Activated naive CD8-positive, alpha-beta T cell treated with anti-CD3 and anti-CD28 coated beads, Interleukin-2, amount 50 U/mL, for 24 hours (primary cell): ENCODE data around the gene SNX6.
"Not testable (repeated sequence)": the region's sequence is repeated elsewhere in the genome, so short reads cannot be mapped to it uniquely, and the experiment has no call there.

ENCODE experiments used
- ATAC-seq: fragments of 150-1000 bp; cut with Tn5 transposase; one replicate; pipeline ENCODE4 v1.10.0; 2021
- DNase-seq: peaks from one replicate; pipeline ENCODE4 v3.0.0; 2021
- H3K27ac Mint-ChIP-seq: one replicate; pipeline ENCODE4 v1.8.0; 2021; ENCODE audit warnings: mild to moderate bottlenecking, mixed read lengths
- H3K27me3 Mint-ChIP-seq: one replicate; pipeline ENCODE4 v1.8.0; 2021; ENCODE audit warnings: mixed read lengths
- H3K36me3 Mint-ChIP-seq: one replicate; pipeline ENCODE4 v1.8.0; 2021; ENCODE audit warnings: low read depth, mixed read lengths
- H3K4me1 Mint-ChIP-seq: one replicate; pipeline ENCODE4 v1.8.0; 2021; ENCODE audit warnings: mixed read lengths
- H3K4me3 Mint-ChIP-seq: one replicate; pipeline ENCODE4 v1.8.0; 2021; ENCODE audit warnings: mild to moderate bottlenecking, moderate library complexity, mixed read lengths
- H3K9me3 Mint-ChIP-seq: one replicate; pipeline ENCODE4 v1.8.0; 2021; ENCODE audit warnings: mixed read lengths

Gene SNX6

DNA sequence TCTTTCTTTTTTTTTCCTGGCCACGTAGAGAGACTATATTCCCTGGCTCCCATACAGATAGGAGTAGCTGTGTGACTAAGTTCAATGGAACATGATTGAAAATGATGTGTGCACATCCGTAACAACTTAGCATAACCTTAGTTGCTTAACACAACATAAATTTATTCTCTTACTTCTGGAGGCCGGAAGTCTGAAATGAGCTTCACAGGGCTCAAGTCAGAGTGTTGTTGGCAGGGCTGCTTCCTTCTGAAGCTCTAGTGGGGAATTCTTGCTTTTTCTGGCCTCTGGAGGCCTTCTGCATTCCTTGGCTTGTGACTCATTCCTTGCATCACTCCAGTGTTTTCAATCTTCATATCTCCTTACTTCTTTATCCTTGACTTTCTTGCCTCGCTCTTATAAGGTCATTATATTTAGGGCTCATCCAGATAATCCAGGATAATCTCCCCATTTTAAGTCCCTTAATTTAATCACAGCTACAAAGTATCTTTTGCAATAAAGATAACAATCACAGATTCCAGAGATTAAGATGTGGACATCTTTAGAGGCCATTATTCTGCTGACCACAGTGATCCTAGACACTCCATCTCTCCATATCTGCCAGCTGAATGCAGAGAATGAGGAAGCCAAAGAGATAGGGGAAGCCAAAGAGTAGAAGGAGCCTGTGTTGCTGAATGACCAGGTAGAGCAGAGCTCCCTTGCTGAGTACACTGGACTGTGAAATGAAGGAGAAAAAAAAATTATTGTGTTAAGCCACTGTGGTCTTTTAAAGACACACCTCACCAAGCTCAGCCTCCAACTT lies 21.0 kb upstream of the SNX6 start:
- H3K36me3 Mint-ChIP-seq = no peaks in the 10 kb centered on the region
- no peak for ATAC-seq
- no peaks in the 10 kb centered on the region for H3K9me3 Mint-ChIP-seq
- H3K27me3 Mint-ChIP-seq = no peaks in the 10 kb centered on the region
- no peaks in the 10 kb centered on the region for H3K4me1 Mint-ChIP-seq
- H3K27ac Mint-ChIP-seq = no peak overlapping the region
- DNase-seq = no peak
- no peak overlapping the region for H3K4me3 Mint-ChIP-seq

DNA sequence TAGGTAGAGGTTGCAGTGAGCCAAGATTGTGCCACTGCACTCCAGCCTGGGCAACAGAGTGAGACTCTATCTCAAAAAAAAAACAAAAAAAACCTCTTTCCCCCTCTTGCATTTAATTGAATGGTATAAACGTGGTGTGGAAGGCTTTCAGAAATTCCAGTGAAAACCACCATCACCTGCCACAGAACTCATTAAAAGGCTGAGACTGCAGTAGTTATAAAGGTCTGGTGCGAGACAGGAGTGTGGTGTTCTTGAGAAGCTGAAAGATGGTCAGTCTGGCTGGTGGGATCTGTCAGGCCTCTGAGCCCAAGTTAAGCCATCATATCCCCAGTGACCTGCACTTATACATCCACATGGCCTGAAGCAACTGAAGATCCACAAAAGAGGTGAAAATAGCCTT lies 20.1 kb upstream of the SNX6 start:
- H3K36me3 Mint-ChIP-seq, H3K27me3 Mint-ChIP-seq, H3K4me3 Mint-ChIP-seq, H3K27ac Mint-ChIP-seq, ATAC-seq, DNase-seq, H3K9me3 Mint-ChIP-seq, H3K4me1 Mint-ChIP-seq: not testable (repeated sequence)

DNA sequence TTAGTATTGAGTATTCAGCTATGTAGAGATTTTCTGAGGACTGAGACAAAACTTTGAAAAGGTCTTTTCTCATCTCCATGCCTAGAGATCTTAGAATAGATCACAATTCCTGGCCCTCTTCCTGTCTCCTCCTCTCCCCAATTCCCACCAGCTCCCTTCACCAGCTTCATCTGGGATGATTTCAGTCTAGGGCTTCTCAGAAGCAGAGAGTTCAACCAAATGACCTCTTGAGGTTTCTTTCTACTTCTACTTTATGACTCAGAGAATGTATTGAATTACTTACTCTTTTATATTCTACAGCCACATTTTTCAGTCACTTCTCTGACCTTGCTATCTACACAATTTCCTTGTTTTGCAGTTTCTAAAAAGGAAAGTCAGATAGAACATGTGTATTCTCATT lies 19.4 kb upstream of the SNX6 start:
- Mint-ChIP-seq H3K27ac (no peak overlapping the region), H3K9me3 (no peaks in the 10 kb centered on the region), H3K4me1 (no peaks in the 10 kb centered on the region), H3K27me3 (no peaks in the 10 kb centered on the region), H3K4me3 (no peak overlapping the region), H3K36me3 (no peaks in the 10 kb centered on the region)
- no peak for ATAC-seq
- DNase-seq = no peak

DNA sequence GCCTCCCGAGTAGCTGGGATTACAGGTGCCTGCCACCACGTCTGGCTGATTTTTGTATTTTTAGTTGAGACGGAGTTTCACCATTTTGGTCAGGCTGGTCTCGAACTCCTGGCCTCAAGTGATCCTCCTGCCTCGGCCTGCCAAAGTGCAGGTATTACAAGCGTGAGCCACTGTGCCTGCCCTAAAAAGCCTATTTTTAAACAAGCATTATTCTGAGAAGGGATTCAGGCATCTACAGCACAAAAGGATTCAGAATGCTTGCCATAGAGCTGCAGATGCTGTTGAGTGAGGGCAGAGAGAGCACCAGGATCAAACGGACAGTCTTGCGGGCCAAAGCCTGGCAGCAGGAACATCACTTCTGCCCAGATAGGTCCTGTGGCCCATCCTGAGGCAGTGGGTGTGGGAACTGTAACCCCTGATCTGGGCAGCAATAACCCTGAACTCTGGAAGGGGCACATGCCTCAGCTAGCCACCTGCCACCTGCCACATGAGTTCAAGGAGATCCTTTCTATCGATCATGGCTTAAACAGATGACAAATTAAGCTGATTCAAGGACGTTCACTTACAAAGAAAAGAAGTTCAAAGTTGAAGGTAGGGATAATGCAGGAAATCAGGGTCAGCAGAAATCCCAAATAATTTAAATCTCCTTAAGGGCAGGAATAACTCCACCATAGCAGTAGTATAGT lies 16.8 kb upstream of the SNX6 start:
- H3K27ac Mint-ChIP-seq = no peak overlapping the region
- no peaks in the 10 kb centered on the region for H3K36me3 Mint-ChIP-seq
- no peaks in the 10 kb centered on the region for H3K27me3 Mint-ChIP-seq
- H3K9me3 Mint-ChIP-seq = no peaks in the 10 kb centered on the region
- no peaks in the 10 kb centered on the region for H3K4me1 Mint-ChIP-seq
- no peak for ATAC-seq
- DNase-seq = no peak
- no peak overlapping the region for H3K4me3 Mint-ChIP-seq

DNA sequence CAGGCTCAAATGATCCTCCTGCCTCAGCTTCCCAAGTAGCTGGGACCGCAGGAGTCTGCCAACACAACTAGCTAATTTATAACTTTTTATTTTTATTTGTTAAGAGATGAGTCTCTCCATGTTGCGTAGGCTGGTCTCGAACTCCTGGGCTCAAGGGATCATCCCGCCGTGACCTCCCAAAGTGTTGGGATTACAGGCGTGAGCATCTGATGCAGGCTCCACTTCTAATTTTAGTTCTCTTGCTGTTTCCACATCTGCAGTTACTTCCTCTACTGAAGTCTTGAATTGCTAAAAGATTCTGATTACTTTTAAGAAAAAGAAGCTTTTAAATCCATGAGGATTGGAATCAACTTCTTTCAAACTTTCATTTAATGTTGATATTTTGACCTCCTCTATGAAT lies 13.4 kb upstream of the SNX6 start:
- H3K27ac Mint-ChIP-seq = no peak overlapping the region

DNA sequence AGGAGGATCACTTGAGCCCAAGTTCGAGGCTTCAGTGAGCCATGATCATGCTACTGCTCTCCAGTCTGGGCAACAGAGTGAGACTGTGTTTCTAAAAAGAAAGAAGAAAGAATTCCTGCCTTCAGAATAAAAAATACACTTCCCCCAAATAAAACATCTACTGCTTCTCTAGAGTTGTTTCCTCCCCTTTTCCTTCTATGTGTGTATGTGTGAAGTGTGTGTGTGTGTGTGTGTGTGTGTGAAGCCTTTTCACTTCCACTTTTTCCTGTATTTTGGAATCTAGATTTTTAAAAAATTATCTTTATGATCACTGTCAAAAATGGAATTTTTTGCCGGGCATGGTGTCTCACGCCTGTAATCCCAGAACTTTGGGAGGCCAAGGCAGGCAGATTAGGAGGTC lies 12.6 kb upstream of the SNX6 start:
- Mint-ChIP-seq H3K4me3 (no peak overlapping the region), H3K27me3 (no peaks in the 10 kb centered on the region), H3K36me3 (no peaks in the 10 kb centered on the region), H3K9me3 (no peaks in the 10 kb centered on the region), H3K27ac (no peak overlapping the region), H3K4me1 (no peaks in the 10 kb centered on the region)
- DNase-seq = no peak
- ATAC-seq = no peak

More for the DNA sequence above, 13.4 kb upstream of the SNX6 start:
- no peaks in the 10 kb centered on the region for H3K36me3 Mint-ChIP-seq
- ATAC-seq (no peak), DNase-seq (no peak)
- H3K4me1 Mint-ChIP-seq = no peaks in the 10 kb centered on the region
- H3K27me3 Mint-ChIP-seq = no peaks in the 10 kb centered on the region
- no peak overlapping the region for H3K4me3 Mint-ChIP-seq
- H3K9me3 Mint-ChIP-seq = no peaks in the 10 kb centered on the region

DNA sequence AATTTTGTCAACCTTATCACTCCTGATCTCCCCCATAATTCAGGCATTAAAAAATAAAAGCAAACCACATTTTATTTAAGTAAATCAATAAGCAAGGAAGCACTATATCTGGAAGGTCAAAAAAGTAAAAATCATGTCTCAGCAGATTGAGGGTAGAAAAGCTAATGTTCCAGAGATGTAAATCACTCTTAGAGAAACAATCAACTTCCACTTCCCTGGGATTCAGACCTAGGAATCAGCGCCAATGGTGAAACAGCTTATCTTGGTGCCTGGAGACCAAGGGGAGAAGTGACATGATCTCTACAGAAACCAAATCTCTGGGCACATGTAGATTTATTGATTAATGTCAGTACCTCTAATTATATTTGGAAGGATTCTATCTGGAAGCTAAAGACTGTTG lies 10.9 kb upstream of the SNX6 start:
- Mint-ChIP-seq H3K36me3 (no peaks in the 10 kb centered on the region), H3K9me3 (no peaks in the 10 kb centered on the region), H3K27ac (no peak overlapping the region), H3K4me3 (no peak overlapping the region), H3K27me3 (no peaks in the 10 kb centered on the region), H3K4me1 (no peaks in the 10 kb centered on the region)
- ATAC-seq (no peak), DNase-seq (no peak)

- H3K9me3 Mint-ChIP-seq, H3K4me3 Mint-ChIP-seq, DNase-seq, ATAC-seq, H3K4me1 Mint-ChIP-seq, H3K36me3 Mint-ChIP-seq, H3K27me3 Mint-ChIP-seq, H3K27ac Mint-ChIP-seq: not testable (repeated sequence)
Observed at GRCh38 chr14:34634360-34634771, 4.4 kb upstream of the SNX6 start.

DNA sequence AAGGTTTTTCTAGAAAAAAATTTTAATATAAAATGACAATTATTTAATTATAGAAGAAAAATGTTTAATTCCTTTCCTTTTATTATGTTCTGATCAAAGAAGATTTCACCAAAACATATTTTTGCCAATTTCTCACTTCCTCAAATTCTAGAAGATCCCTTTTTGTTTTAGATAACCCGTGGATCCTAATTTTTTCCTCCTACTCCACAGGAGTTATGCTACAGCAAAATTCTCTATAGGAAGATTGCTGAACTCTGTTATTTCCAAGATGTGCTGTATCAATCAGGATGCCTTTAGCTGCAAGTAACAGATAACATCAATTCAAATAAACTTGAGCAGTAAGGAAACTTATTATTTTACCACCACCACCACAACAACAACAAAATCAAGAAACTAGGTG lies 3.8 kb upstream of the SNX6 start:
- H3K27me3 Mint-ChIP-seq = peaks cover 3% of the 10 kb centered on the region
- no peak for ATAC-seq
- DNase-seq = no peak
- H3K36me3 Mint-ChIP-seq = no peaks in the 10 kb centered on the region
- H3K4me1 Mint-ChIP-seq = peaks cover 14% of the 10 kb centered on the region
- no peak overlapping the region for H3K4me3 Mint-ChIP-seq
- H3K9me3 Mint-ChIP-seq = no peaks in the 10 kb centered on the region
- no peak overlapping the region for H3K27ac Mint-ChIP-seq

- DNase-seq = no peak
- H3K36me3 Mint-ChIP-seq = peaks cover 5% of the 10 kb centered on the region
Observed at GRCh38 chr14:34632411-34632978, 2.5 kb upstream of the SNX6 start.

GRCh38 chr14:34629344-34629656 lies 648 bp downstream of the SNX6 start:
- peak overlapping the region; percentile 92 for H3K4me3 Mint-ChIP-seq
- H3K4me1 Mint-ChIP-seq = peaks cover 26% of the 10 kb centered on the region
- peak overlapping the region; percentile 92 for H3K27ac Mint-ChIP-seq
- H3K27me3 Mint-ChIP-seq = peaks cover 3% of the 10 kb centered on the region
- peaks cover 11% of the 10 kb centered on the region for H3K36me3 Mint-ChIP-seq
- ATAC-seq (no peak), DNase-seq (no peak)
- no peaks in the 10 kb centered on the region for H3K9me3 Mint-ChIP-seq

More at GRCh38 chr14:34632411-34632978, 2.5 kb upstream of the SNX6 start:
- Mint-ChIP-seq H3K4me3 (no peak overlapping the region), H3K27me3 (peaks cover 3% of the 10 kb centered on the region), H3K9me3 (no peaks in the 10 kb centered on the region), H3K27ac (no peak overlapping the region), H3K4me1 (peaks cover 21% of the 10 kb centered on the region)
- ATAC-seq = no peak

DNA sequence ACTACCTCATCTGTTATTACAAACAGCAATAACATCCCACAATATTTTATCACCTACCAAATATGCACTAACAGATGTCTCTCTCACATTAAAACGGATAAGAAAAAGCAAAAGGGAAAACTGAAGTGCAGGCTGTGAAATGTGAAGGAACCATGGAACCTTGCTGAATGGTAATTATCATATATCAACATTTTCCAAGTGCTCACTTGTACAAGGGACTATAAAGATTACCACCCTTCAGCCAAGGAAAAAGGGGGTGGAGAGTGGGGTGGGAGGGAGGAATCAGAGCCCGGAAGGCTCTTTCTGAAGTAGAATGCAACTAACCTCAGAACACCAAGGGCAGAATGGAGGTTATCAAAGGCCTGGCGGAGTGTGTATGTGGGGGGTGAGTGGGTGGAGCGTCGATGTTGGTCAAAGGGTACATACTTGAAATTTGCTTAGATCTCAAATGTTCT lies 1.2 kb downstream of the SNX6 start:
- H3K4me3 Mint-ChIP-seq = peak overlapping the region; percentile 92

DNA sequence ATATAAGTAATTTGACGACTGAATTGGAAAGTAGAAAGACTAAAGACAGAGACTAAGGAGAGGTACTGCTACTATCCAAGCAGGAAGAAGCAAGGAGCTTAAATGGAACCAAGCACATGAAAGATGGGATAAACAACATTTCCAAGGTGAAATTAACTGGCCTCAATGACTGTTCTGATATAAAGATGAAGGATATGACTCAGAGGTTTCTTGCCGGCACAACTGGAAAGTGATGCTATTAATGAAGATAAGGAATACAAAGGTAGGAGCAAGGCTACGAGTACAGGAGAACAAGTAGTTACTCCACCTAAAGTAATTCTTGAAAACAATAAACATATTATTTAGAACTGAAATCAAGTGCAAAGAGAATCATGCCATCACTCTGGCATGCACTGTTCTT lies 6.4 kb downstream of the SNX6 start:
- ATAC-seq (no peak), DNase-seq (no peak)
- Mint-ChIP-seq H3K9me3 (no peaks in the 10 kb centered on the region), H3K27me3 (no peaks in the 10 kb centered on the region), H3K27ac (no peak overlapping the region), H3K36me3 (peaks cover 35% of the 10 kb centered on the region), H3K4me3 (no peak overlapping the region), H3K4me1 (peaks cover 35% of the 10 kb centered on the region)

More for the DNA sequence above, 1.2 kb downstream of the SNX6 start:
- ATAC-seq (no peak), DNase-seq (peak; percentile 25)
- H3K27me3 Mint-ChIP-seq = peaks cover 3% of the 10 kb centered on the region
- no peaks in the 10 kb centered on the region for H3K9me3 Mint-ChIP-seq
- peak overlapping the region; percentile 92 for H3K27ac Mint-ChIP-seq
- peaks cover 27% of the 10 kb centered on the region for H3K4me1 Mint-ChIP-seq
- peaks cover 11% of the 10 kb centered on the region for H3K36me3 Mint-ChIP-seq

DNA sequence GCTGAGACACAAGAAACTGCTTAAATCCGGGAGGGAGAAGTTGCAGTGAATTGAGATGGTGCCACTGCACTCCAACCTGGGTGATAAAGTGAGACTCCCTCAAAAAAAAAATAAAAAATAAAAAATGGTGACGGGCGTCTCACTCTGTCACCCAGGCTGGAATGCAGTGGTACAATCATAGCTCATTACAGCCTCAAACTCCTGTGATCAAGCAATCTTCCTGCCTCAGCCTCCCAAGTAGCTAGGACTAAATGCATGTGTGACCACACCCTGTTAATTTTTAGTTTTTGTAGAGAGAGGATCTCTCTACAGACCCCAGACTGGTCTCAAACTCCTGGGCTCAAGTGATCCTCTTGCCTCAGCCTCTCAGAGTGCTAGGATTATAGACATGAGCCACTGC lies 9.1 kb downstream of the SNX6 start:
- Mint-ChIP-seq H3K9me3 (no peaks in the 10 kb centered on the region), H3K4me1 (peaks cover 28% of the 10 kb centered on the region), H3K27me3 (no peaks in the 10 kb centered on the region), H3K27ac (peak overlapping the region; percentile 12), H3K36me3 (peaks cover 39% of the 10 kb centered on the region), H3K4me3 (no peak overlapping the region)
- ATAC-seq (no peak), DNase-seq (no peak)

- no peaks in the 10 kb centered on the region for H3K9me3 Mint-ChIP-seq
- H3K4me3 Mint-ChIP-seq = no peak overlapping the region
- H3K27me3 Mint-ChIP-seq = no peaks in the 10 kb centered on the region
- peaks cover 38% of the 10 kb centered on the region for H3K36me3 Mint-ChIP-seq
- no peak for ATAC-seq
- DNase-seq = no peak
- H3K27ac Mint-ChIP-seq = peak overlapping the region; percentile 10
- H3K4me1 Mint-ChIP-seq = peaks cover 31% of the 10 kb centered on the region
Observed at GRCh38 chr14:34620115-34620514, 9.8 kb downstream of the SNX6 start.
